Daoy (cell line): Measurements from ENCODE around the gene INPP4A. TPM values are rescaled to one million over a fixed set of nuclear protein-coding genes. Genes with fewer than 3 reads are reported as not detected.

Experiments used
- DNase-seq: peaks from one replicate; pipeline ENCODE4 v3.0.0-alpha.2; 2015; ENCODE audit warnings: low read depth
- total RNA-seq: library from RNA; depleted of rRNA; stranded (reverse); fragments of >200 nt; shearing (Covaris generic); gene quantifications from 2 replicates; pipeline ENCODE4 v1.2.3, GENCODE V29; 2014; rRNA removed

INPP4A gene
- total RNA-seq, 1 experiment from 2014 or later: 10.1 TPM

DNA sequence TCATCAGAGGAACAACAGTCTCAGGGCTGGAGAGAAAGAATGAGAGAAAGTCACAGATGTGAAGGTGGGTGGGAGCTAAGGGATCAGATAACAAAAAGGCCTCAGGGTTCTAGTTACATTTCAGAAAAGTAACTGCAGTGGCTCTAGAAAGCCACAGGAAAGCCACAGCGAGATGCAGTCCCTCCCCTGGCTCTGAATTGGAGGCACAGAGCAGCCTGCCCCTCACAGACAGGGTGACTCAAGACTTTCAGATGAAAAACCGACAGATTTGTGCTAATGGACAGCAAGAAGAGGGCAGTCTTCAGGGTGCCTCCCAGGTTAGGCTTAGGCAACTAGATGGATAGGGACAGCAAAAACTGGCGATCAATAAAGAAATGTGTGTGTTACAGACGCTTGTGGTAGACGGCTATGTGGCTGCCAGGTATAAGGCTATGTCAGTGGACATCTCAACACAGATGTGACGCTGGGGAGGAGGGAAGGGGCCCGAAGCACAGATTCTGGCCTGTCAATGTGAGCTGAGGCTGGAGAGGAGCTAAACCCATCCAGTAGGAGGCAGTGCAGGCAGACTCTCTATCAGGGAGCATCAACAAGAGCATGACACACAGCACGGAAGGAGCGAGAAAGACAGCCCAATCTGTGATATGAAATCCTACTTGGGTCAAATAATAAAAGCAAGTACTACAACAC, 189.9 kb downstream of the INPP4A start:
- DNase-seq: peak; percentile 30

DNA sequence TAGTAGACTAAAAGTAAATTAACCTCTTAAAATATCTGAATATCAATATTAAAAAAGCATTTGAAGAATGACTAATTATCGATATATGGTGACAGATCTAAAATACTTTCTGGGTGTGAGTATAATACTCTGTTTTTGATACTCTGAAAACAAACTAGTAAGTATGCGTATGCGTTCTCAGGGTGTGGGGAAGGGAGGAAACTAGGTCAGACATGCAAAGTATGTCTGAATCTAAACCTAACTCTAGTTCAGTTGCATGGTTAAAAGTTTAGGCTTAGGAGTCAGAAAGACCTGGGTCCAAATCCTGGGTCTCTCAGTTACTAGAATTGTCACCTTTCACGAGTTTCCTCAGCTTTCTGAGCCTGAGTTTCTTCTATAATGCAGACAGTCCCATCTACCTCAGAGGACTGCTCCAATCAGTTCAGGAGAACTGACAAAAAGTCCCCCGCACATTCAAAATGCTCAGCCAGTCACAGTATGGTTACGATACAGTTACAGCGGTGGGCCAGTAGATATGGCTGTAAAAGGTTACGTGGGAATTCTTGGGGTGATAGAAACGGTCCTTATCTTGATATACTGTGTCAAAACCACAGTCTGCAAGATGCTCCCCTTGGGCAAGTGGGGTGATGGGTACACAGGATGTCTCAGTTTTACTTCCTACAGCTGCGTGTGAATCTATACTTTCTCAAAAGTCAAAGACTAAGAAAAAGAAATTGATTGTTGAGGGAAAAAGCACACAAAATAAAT, 192.9 kb downstream of the INPP4A start:
- no peak for DNase-seq

DNA sequence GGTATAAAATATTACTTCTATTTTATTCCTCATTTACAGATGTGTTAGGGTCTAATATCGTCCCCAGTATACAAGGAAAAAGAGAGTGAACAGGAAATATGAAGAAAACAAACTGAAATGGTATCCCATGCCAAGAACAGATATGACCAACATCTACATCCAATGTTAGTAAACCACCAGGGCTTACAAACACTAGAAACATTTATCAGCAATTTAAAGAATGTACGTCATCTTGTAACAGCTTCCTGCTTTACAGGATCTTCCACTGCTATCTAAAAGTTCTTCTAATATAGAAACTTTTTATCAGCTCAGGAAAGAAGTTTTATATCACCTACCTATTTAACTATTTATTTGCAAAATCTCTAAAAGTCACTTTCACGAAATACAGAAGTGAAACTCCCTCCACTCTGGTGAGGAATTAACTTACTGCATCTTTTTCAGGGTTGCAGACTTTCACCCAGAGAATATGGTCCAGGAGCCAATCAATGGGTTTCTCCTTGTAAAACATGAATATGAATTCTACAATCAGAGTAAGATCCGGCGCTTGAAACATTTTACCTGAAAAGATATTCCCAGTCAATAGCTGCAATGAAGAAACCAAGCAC, 198.9 kb downstream of the INPP4A start:
- DNase-seq: no peak

Other genes with a start within 250 kb of the INPP4A start
- not detected in 2 replicates for gene CNGA3, start 98.4 kb upstream of the INPP4A start, total RNA-seq
- 22.3 and 26.1 TPM in 2 replicates for gene COA5, start 163.7 kb downstream of the INPP4A start, total RNA-seq
- 99.4 and 108 TPM in 2 replicates for gene UNC50, start 163.7 kb downstream of the INPP4A start, total RNA-seq